Fibroblast of the aortic adventitia (primary cell): Measurements from ENCODE around the gene APC. TPM values are rescaled to one million over a fixed set of nuclear protein-coding genes. Genes with fewer than 3 reads are reported as not detected.
A peak's percentile ranks its signal among the peaks of the same experiment; 100 is the strongest.

ENCODE experiments used
- DNase-seq: peaks from one replicate; pipeline ENCODE4 v3.0.0-alpha.2; 2010; ENCODE audit warnings: low read depth
- H3K4me3 ChIP-seq: 2 replicates; pipeline ENCODE4 v1.5.1; 2011; ENCODE audit warnings: low read depth, mild to moderate bottlenecking, control low read depth, low read length, moderate library complexity
- CTCF ChIP-seq: IDR thresholded peaks from 2 replicates; pipeline ENCODE4 v1.5.1; 2011; ENCODE audit warnings: mild to moderate bottlenecking, low read length, control low read depth, inconsistent platforms; ENCODE audit not compliant: insufficient read depth
- total RNA-seq: library from RNA; depleted of rRNA; stranded (reverse); fragments of >200 nt; gene quantifications from 2 replicates; pipeline ENCODE4 v1.2.3, GENCODE V29; 2012; ENCODE audit warnings: low replicate concordance

The APC gene
- total RNA-seq, 1 donor: 61.7 TPM

DNA sequence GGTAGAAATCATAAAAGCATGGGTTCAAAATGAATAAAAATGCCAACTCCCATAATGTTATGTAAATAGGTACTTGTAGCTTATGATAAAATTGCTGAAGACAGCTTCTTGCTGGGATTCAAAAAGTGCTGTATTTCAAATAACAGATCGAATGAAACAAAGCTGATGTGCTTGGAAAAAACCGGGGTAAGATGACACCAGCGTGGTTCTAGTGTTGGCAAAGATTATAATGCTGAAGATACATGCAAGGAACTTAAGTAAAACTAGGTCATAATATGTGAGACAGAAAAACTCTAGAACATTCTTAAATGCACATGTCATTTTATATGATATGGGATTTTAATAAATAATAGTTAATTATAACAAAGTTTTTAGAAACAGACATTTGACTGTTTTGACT is 44.4 kb upstream of the APC start:
- TF ChIP-seq CTCF: no peak
- H3K4me3 ChIP-seq: no peak overlapping the region
- DNase-seq: no peak

- DNase-seq: peak; percentile 54
- no peak for TF ChIP-seq CTCF
- H3K4me3 ChIP-seq: no peak overlapping the region
These were observed 42.6 kb upstream of the APC start for GRCh38 chr5:112694853-112695709.

DNA sequence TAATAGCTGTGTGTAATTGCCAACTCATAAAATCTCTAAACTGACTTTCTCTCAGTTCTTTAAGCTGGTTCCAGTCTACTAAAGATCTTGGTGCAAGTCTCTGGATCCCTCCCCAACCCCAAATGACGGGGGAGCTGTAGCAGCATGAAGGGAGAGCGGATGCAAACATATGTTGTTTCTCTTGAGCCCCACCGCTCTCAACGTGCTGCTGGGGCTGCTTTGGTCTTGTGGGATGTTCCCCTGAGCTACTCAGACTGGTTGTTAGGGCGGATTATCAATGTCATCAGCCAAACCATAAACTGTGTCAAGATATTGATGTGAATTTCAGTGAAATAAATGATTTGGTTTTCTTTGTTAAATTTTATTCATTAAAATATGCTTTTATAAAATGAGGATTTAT is 40.9 kb upstream of the APC start:
- no peak for TF ChIP-seq CTCF
- no peak overlapping the region for H3K4me3 ChIP-seq

GRCh38 chr5:112697322-112697721 is 40.4 kb upstream of the APC start:
- no peak for DNase-seq
- H3K4me3 ChIP-seq: no peak overlapping the region
- TF ChIP-seq CTCF: no peak

More for the DNA sequence above, 40.9 kb upstream of the APC start:
- DNase-seq: no peak

DNA sequence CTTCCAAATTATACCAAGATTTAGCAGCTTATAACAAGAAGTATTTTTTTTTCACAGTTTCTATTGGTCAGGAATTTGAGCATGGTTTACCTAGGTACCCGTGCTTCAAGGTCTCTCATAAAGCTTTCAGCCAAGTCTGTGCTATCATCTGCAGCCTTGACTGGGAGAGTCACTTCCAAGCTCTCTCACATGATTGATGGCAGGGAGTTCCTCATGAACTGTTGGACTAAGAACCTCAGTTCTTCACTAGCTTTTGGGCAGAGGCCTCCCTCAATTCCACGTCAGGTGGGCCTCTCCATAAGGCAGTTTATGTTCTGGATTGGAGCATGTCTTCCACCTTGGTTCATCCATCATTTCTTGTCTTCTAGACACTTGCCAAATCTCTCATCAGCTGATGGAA is 39.9 kb upstream of the APC start:
- no peak for TF ChIP-seq CTCF
- no peak for DNase-seq
- H3K4me3 ChIP-seq: no peak overlapping the region

DNA sequence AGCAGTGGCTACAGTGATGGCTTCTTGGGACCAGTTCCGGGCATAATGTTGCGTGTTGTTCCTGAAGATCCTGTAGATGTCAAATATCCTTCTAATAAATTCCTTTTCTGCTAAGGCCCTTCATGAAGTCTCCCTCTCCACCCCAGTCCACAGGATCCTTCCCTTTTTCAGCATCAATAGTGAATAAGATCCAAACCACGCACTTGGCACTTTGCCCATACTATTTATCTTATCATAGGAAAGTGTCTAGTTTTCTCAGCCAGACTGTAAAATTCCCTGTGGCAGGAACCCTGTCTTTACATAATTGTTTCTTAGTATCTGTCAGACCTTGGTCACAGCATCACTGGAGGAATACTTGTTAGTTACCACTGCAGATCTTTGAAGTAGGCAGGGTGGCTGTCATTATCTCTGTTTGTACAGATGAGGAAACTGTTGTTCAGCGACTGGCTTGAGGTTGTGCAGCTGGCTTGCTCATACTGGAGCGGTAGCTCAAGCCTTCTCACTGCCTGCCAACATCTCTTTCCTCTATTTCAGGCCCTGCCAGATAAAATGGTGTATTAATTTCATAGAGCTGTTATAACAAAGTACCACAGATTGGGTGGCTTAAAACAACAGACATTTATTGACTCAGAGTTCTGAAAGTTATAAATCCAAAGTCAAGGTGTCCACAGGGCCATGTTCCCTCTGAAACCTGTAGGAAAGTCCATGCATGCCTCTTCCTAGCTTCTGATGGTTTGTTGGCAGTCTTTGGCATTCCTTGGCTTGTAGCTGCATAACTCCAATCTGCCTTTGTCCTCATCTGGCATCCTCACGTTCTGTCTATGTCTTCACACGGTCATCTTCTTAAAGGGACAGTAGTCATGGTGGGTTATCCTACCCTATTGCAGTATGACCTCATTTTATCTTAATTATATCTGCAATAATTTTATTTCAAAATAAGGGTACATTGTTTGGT is 33.5 kb upstream of the APC start:
- TF ChIP-seq CTCF: no peak
- no peak overlapping the region for H3K4me3 ChIP-seq
- peak; percentile 91 for DNase-seq
